ENCODE results near the gene PLA2G2D.
"Not testable (repeated sequence)": the region's sequence is repeated elsewhere in the genome, so short reads cannot be mapped to it uniquely, and the experiment has no call there.

PLA2G2D gene

DNA sequence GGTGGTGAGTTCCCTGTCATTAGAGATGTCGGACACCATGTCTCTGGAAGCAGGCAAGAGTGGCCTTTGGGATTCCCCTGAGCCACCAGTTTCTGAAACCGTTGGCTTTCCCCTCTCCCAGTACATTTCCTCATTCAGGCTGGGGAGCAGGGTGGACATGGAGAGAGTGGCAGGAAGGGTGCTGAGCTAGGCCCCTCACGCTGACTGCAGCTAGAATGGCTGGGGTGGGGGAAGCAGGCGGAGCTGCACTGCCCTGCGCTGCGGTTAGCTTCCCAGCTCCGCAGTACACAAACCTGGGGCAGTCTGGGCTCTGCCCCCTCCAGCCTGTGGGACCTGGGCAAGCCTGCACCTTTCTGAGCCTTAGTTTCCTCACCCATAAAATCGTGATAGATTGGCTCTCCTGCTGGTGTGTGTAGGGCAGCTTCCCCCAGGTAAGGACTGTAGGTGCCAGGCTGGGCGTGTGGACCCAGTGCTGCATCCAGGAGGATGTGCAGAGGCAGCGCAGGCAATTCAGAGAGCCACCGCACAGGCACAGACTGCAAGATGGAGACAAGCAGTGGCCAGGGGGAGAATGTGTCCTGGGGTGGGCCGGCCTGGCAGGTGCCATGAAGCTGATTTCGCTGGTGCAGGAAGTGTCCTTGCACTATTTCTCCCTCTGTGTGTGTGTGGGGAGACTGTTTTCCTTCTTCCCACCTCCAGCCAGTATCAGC, 22.8 kb upstream of the PLA2G2D start:
- DNase-seq = no peak

DNA sequence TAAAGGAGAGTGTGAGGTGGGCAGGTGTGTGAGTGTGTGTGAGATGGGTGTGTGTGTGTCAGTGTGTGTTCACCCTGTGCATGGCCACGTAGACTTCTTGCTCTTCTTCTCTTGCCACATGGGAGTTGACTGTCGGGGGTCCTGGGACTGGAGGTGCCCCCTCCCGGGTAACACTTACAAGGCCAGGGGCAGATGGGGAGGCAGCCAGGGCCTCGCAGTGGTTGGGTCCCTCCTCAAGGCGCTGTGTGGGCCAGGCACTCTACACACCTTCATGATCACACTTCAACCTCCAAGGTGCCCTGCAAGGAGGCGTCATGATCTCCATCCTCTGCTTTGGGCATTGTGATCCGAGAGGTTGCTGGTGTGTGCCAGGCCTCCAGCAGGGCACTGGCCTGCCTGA, 22.1 kb upstream of the PLA2G2D start:
- DNase-seq = no peak

DNA sequence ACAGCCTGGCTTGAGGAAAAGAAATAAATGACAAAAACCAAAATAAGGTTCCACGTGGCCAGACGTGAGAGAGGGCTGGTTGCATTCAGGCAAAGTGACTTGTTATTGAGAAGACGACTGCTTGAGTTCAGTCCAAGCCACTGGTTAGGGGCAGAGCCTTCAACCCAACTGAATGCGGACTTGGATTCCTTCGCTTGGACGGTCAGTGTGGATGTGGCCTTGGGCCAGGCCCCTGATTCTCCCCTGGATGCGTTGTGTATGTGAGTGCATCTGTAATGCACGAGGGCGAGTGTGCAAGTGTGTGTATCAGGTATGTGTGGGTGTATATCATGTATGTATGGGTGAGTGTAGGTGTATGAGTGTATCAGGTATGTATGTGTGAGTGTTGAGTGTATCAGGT, 21.7 kb upstream of the PLA2G2D start:
- no peak for DNase-seq

DNA sequence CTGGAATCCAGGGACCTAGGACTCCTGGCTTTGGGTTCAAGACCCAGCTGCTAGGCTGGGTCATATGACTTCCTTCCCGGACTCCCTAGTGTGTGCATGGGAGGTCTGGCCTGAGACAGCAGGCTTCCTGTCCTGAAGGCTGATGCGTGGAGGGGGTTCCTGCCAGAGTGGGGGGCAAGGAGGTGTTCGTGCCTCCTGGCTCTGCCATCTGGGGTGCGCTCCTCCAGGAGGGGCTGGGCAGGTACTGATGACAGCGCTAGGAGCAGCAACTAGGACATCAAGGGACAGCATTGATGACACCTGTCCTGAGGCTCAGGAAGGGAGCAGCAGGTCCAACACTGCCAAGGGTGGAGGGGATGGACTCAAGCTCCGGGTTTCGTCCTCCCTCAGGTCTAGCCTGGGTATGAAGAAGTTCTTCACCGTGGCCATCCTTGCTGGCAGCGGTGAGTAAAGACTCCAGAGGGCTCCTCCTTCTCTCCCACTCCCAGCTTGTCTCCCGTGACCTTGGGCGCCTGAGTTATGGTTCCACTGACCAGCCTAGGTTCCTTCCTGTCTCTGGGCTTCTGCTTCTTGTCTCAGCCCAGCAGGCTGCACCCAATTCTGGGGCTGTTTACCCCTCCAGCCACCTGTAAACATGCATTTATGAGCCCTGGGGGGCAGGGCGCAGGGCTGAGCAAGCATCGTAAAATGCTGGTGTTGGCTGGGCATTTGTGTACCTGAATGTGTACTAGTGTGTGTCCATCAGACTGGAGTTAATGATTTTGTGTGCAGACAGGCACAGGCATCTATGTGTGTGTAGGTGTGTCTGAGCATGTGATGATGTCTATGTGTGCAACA, 20.7 kb upstream of the PLA2G2D start:
- no peak for DNase-seq

DNA sequence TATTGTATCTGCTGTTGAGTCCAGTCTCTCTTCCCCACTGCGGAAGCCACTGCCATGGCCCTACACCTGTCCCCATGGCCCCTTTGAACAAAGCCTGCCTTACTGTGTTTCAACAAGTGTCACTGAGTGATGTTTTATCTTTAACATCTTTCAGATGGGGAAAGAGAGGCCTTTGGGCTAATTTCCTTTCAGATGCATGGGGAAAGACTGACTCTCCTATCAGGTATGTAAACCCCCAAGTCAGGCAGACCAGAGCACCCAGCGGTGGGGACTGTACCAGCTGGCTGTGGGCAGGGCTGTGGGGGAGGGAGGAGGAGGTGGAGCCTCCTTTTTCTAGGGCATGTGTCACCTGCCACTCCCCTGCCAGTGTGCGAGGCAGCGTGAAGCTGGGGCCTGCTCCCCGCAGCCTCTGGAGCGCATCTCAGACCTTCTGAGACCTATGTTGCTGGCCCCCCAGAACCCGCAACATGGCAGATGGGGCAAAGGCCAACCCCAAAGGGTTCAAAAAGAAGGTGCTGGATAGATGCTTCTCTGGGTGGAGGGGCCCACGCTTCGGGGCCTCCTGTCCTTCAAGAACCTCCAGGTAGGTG, 19.7 kb upstream of the PLA2G2D start, which contains the start of gene PLA2G2F:
Gene PLA2G2F (plus strand): TSS at position 363 of the 590 bp plus-strand sequence. CDS start 105 bp downstream, at position 468.
- no peak for DNase-seq

DNA sequence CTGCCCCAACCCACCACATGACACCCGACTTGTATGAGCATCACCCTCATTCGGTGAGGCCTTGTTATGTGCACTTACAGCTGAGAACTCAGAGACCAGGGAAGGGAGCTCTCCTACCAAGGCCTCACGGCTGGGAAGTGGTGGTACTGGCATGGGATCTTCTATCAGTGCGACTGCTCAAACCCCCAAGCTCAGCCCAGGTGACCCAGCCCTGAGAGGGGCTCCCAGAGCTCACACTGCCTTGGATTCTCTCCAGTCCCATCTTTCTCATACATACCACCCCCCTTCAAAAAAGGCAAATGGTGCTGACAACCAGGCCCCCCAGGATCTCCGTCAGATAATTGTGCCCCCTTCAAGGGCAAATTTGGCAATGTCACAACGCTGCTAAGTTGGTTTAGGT, 19.0 kb upstream of the PLA2G2D start:
- no peak for DNase-seq

DNA sequence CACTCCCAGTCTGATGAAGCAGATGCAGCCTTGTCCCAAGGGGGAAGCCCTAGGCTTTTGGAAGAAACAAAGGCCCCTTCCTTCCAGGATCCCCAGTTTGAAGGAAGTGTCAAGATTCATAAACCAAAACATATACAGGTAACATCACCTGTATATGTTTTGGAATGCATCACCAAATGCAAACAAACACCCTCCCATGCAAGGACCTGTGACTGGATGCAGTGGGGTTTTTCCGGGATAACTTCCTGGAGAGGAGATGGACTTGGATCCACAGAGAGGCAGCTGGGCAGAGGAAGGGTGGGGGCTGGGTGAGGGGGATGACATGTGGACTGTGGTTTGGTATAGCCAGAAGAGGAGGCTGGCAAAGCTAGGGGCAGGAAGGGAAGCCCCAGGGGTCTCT, 18.3 kb upstream of the PLA2G2D start:
- no peak for DNase-seq

DNA sequence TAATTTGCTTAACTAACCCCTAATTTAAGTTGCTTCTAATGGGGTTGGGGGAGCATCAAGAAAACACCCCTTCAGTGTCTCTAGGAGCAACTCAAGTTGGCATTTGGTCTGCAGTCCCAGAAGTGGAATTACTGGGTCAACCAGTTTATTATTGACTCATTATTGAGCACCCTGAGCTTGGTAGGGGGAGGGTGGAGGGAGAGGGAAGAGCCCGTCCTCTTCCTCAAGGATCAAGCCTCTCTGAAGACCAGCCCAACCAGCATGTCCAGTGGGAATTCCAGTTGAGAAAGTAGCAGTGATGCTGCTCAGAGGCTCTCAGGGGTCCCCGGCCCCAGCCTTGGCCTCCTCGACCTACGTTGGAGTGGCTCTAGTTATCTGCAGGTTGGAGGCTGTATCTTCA, 17.7 kb upstream of the PLA2G2D start:
- DNase-seq = no peak

DNA sequence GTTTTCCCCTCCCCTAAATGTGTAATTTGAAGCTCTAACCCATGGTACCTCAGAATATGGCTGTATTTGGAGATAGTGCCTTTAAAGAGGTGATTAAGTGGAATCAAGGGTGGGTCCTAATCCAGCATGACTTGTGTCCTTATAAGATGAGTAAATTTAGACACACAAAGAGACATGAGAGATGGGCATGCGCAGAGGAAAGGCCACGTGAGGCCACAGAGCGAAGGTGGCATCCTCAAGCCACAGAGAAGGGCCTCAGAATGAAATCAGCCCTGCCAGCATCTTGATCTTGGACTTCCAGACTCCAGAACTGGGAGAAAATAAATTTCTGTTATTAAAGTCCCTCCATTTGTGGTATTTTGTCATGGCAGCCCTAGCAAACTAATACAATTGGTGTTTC, 16.9 kb upstream of the PLA2G2D start:
- DNase-seq = no peak

DNA sequence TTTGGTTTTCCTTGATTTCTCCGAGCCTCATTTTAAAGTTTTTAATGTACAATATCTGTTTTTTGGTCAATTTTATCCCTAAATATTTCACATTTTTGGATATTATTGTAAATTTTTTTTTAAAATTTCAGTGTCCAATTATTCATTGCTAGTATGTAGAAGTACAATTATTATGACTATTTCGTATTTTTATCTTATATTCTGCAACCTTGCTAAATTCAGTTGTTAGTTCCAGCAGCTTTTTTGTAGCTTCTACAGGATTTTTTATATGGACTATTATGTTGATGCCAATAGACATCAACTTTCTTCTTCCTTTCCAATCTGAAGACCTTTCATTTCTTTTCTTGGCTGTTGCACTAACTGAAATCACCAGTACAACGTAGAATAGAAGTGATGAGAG, 15.7 kb upstream of the PLA2G2D start:
- no peak for DNase-seq

DNA sequence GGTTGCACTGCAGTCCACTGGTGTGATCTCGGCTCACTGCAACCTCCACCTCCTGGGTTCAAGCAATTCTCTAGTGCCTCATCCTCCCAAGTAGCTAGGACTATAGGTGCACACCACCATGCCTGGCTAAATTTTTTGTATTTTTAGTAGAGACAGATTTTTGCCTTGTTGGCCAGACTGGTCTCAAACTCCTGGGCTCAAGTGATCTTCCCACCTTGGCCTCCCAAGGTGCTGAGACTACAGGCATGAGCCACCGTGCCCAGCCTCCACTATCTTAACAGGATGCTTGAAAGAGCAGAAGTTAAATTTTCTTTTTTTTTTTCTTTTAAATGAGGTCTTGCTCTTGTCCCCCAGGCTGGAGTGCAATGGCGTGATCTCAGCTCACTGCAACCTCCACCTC, 11.2 kb upstream of the PLA2G2D start:
- DNase-seq = not testable (repeated sequence)

DNA sequence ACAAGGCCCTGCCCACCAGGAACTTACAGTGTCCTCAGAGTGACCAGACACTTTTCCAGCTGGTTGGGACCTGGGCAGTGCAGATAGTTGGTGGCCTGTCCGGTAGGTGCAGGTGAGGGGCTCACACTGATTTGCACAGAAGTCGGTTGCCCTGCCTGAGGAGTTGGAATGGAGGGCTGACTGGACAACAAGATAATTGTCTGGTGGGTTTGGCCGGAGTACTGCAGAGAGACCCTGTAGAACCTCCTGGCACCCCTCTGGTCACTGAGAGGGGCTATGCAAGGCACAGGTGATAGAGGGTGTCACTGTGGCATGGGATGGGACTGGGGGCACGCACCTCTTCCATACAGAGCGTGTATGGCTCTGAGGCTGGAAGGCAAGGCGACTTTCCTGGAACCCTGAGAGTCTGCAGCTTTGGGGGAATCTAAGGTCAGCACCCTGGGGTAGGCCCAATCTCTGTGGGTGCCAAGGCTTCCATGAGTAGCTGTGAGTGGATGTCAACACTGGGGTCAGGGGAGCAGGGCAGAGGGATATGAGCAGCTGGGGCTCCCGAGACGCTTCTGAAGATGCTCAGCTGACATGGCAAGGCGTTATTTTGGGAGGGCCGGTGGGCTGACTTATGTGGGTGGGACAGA, 7.6 kb upstream of the PLA2G2D start:
- DNase-seq = no peak

DNA sequence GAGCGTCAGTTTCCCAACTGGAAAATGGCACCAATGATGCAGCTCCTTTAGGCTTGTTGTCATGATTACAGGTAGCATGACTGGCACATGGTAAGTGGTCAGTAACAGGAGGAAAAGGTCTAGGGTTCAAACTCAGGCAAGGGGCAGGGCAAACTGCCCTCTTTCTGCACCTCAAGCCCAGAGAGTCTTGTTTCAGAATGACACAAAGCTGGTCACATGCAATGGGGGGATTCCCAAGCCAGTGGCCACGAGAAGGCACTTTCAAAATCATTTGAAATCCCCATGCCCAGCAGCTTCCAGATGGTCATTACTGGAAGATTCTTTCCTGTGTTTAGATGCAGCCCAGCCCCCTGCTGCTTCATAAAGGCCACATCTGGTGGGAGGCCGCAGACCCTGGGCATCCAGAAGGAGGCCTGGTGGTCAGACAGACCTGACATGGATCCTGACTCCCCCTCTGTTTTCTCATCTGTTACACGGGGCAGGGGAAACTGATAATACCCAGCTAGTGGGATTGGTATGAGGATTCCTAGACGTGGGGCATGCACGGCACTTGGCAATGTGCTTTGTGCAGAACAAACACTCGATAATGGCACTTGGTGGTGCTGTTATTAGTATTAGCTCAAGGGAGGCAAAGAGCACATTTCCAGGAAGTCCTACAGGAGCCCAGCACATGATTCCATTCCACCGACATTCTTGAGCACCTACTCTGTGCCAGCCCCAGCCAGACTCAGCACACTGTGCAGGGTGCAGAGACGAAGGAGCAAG, 6.9 kb upstream of the PLA2G2D start:
- no peak for DNase-seq

DNA sequence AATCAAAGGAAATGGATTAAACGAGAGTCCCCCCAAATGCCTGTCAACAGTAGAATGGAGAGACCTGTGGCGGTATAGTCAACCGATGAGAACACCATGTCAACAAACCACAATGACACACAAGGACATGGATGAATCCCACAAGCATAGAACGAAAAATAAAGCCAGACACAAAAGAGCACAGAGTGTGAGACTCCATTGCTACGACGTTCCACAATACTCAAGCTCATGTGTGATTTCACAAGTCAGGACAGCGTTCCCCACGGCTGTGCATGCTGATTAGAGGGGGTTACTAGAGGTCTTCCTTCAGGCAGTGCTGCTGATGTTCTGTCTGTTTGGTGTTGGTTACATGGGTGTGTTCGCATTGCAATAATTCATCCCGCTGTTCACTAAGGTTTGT, 5.8 kb upstream of the PLA2G2D start:
- DNase-seq = no peak

DNA sequence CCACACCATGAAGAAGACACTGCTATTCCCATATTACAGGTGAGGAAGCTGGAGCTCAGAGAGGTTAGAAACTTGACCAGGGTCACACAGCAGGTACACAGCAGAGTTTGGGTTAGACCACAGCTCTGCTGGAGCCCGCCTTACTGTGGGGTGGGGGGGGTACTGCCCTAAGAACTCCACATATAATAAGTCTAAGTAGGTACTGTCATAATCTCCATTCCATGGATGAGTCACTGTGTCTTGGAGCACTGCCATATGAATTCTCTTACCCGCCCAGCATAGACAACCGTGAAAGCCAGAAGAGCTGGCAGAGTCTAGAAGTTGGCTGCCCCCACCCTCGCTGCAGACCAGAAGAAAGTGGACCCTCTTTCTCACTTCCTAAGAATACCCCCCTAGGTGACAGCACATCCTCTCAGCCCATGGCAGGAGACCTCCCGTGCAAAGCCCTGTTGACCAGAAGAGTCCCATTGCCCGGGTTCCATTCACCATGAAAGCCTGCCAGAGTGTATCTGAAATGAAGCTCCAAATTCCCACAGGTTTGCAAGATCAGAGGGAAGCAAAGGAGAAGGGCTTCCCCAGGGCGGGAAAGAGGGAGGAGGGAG, 5.2 kb upstream of the PLA2G2D start:
- no peak for DNase-seq

DNA sequence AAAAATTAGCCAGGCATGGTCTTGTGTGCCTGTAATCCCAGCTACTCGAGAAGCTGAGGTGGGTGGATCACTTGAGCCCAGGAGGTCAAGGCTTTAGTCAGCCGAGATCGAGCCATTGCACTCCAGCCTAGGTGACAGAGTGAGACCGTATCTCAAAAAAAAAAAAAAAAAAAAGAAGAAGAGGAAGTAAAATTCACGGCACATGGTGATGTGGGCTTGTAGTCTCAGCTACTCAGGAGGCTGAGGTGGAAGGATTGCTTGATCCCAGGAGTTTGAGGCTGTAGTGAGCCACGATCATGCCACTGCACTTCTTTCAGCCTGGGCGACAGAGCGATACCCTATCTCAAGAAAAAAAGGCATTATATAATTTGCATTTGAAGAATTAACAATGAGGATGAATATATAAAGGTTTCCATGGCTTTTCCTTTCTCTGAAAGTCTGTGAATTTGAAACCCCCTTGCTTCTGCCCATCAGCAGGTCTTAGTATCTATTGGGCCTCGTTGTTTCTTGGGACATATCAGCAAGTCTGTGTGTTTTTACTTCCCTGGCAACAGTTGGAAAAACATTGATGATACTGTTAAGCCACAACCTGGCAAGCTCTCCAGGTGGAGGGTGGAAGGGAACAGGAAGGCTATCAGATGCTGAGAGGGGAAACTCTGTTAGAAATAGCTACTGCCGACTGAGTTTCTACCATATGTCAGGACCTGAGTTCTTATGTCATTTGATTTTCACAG, 4.6 kb upstream of the PLA2G2D start:
- DNase-seq = no peak

DNA sequence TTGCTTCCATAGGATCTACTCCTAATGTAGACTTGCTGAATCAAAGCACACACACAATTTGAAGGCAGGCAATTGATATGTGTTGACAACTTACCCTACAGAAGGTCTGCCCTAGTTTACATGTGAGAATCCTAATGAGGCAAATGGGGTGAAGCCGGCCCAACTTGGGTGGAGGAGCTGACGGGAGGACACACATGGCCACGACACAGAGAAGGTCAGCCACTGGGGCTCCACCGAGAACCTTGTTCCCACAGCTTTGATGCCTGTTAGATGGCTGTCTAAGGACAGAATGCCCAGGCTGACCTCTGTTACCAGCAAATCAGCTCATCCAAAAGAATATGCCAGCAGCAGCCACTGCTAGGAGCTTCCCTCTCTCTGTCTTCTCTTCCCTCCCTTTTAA, 1.5 kb upstream of the PLA2G2D start:
- no peak for DNase-seq

DNA sequence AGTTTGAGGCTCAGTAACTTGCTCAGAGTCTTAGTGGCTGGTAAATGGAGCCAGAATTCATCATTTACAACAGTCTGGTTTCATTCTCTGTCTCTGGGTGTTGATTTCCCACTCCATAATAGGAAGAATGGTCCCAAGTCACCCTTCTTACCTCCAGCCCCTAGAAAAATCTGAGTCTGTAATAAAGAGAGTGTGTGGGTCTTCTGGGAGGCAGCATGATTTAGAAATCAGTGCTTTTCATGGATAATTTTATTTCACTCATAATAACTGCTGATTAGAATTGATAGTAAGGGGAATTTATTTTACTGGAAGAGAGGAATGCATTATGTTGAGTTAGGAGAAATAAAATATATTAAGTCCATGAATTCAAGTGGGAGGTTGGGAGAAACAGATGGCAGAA, 2.1 kb downstream of the PLA2G2D start:
- DNase-seq = no peak

DNA sequence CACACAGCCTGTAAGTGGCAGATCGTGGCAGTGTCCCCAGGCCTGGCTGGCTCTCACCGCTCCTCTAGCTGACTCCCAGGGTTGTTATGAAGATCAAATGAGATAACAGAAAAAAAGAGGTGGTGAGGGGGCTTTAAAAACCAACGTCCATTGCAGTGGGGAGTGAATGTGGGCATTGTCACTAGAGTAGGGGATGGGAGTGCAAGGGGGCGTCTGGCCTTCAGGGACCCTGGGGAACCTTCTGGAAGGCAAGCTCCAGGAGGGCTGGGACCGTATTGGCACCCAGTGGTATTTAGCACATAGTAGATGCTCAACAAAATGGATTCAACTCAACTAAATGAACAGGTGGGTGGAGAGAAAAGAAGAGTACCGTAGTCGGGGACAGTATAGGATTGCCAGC, 3.4 kb downstream of the PLA2G2D start:
- DNase-seq = no peak

DNA sequence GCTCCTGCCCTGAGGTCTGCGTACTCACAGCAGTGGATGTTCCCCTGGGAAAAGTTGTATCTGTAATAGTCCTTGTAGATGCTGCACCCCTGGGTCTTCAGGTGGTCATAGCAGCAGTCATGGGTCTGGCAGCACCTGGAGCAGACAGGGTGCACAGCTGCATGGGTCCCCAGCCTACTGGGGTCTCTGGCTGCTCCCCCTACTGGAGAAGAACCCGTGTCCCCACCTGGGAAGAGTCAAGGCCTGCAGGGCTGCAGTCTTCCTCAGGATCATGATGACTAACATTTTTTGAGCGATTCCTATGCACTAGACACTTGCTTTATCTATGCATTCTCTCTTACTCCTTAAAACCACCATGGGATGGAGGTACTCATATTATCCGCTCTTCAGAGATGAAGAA, 3.9 kb downstream of the PLA2G2D start:
- DNase-seq = no peak

DNA sequence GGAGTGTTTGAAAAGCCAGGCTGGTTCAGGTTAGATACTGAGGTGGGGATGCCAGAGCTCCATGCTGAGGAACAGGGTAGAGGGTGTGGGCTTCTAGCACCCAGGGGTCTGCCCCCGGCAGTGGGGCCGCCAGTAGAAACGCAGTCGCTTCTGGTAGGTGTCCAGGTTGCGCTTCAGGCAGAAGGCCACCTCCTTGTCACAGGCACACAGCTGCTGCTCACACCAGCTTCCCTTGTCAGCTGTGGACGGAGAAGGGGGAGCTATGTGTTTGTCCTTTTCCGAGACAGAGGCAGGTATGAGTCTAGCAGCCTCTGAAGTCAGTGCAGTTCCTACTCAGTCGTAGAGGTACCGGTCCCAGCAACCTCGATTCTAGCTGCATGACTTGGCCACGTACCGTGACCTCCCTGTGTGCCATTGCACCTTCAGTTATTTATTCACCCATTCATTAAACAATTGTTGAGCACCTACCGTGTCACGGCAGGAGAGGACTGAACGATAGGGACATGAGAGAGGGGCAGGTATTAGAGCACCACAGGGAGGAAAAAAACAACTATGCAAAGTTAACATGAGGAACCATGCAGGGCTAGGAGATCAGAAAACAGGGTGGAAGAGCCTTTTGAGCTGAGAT, 5.2 kb downstream of the PLA2G2D start:
- no peak for DNase-seq

Data from NCI-H2171 (cell line).